Skin epidermis (tissue), 12 donors: ENCODE data around the gene TMEM176B.

Experiments used
- H3K27ac ChIP-seq, 21 experiments: fragments of 200-600 bp; sonication (generic) in 11 of 21; one replicate each; pipeline ENCODE4 v1.5.0; 2020; ENCODE audit warnings: mild to moderate bottlenecking in 3 of 21, inconsistent platforms in 2 of 21, moderate library complexity in 2 of 21
- H3K4me3 ChIP-seq, 7 experiments: fragments of 200-600 bp; sonication (generic) in 2 of 7; one replicate each; pipeline ENCODE4 v1.5.0; 2020; ENCODE audit warnings: inconsistent platforms in 2 of 7, mild to moderate bottlenecking in 2 of 7, moderate library complexity in 1 of 7

The TMEM176B gene

GRCh38 chr7:150799741-150800580 is at the start of gene TMEM176B:
TSS of gene TMEM176B (minus strand) at chr7:150800364. CDS start at chr7:150796569, 3,795 bp downstream.
- peak within 1 kb of the TSS; percentile 37 to 54 (median 44) for H3K4me3 ChIP-seq
- H3K27ac ChIP-seq = peak within 1 kb of the TSS; percentile 5 to 87 (median 78)

DNA sequence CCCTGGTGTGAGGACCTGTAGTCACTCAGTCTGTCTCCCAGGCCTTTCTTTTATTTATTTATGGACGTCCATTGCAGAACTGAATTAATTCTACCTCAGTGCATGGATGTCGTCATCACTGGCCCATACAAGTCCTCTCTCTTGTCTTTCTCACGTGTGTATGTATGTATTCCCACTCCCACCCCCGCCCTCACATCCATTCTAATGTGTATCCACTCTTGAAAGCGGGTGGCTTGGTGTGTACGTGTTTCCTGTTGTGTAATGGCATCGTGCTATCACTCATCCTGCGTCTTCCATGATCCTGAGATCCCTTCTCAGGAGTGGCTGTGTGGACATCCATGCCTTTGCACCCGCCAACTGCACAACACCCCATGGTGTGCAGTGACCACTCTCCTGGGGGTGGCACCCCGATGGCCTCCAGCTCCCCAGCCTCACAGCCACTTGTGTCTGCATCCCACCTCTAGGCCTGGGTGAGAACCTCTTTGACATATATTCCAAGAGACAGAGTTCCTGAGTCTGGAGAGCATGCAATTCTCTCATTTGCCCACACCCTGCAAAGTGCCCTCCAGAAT is 49.1 kb upstream of the TMEM176B start:
- Histone ChIP-seq H3K4me3 (no peak overlapping the region), H3K27ac (no peak overlapping the region)

DNA sequence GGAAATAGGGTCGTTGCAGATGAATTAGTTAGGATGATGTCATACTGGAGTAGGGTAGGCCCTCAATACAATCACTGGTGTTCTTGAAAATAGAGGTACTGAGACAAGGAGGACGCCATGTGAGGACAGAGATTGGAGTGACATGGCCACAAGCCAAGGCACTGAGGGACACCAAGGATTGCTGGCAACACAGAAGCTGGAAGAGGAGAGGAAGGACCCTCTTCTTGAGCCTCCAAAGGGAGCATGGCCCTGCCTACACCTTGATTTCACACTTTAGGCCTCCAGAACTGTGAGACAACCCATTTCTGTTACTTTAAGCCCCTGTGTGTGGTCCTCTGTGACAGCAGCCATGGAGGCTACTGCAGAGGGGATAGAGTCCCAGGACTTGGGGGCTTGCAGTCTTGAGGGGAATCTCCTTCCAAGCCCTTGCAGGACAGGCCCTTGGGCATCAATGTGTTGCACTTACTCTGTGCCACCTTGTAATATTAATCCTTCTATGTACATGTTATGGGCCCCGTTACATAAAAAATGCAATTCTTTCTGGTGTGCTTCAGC is 48.5 kb upstream of the TMEM176B start:
- Histone ChIP-seq H3K27ac (no peak overlapping the region), H3K4me3 (no peak overlapping the region)

DNA sequence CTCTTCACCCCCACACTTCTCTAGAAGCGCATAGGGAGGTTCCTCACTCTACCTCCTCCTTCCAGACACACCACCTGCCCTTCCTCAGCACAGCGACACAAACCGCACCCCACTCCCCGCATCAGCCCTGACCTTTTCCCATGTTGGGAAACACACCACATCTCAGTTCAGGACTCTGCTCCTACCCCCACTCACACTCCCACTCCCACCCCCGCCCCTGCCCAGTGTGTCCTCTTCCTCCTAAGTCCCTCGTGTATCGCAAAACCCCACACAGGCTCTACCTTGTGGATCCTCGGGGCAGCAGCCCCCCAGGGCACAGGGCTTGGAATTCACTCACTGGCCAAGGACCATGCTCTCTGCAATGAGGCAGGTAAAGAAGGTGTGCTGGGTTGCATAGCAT is 47.9 kb upstream of the TMEM176B start:
- H3K27ac ChIP-seq = no peak overlapping the region
- no peak overlapping the region for H3K4me3 ChIP-seq

DNA sequence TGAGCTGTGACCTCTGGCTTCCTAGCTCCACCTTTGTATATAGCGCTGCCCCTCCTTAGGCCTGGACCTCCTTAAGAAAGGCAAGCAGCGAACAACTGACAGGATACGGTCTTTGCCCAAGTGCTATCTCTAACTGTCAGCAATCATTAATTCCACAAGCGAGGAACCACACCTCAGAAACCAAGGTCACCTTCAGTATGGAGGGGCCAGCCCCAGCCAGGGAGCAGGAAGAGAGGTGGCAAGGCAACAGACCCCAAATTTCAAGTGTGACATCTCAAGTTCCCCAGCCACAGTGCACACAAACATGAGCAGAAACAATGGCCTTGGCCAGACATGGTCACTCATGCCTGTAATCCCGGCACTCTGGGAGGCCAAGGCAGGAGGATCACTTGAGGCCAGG is 47.4 kb upstream of the TMEM176B start:
- no peak overlapping the region for H3K4me3 ChIP-seq
- H3K27ac ChIP-seq = no peak overlapping the region

DNA sequence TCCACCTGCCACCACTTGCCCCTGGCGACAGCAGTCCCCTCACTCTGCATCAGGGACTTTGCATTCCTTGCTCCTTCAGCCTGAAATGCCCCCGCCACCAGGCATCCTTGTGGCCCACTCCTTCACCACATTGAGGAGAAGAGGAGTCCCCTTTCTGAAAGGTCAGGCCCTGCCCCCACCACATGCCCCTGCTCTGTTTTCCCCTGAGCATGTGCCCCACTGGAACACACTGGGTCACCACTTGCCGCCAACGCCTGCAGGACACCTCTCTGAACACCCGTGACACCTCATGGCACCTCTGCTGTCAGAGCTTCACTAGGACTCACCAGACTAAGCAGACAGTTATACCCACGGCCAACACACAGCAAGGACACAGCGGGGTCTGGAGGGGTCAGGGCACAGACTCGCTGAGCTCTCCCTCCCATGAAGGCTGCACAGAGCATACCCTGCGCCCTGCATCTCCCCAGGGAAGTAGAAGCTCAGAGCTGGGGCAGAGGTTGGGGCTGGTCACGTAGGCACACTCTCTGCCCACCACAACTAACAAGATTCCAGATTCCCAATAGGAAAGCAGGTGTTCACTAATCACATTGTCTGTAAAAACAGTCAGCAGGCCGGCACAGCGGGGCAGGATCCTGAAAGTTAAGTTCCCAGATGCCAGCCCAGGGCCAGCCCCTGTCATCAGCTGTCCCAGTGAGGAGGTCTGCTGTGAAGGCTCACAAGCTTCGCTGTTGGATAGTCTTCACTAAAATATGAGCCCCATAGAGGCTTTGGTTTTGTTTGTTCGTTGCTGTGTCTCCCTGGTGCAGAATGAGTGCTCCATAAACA is 46.3 kb upstream of the TMEM176B start:
- no peak overlapping the region for H3K27ac ChIP-seq
- H3K4me3 ChIP-seq = no peak overlapping the region

GRCh38 chr7:150845421-150845861 is 45.3 kb upstream of the TMEM176B start:
- Histone ChIP-seq H3K27ac (peak overlapping the region in 3 of 21 experiments; percentile 14 to 56 (median 23)), H3K4me3 (no peak overlapping the region)

GRCh38 chr7:150842716-150843115 is 42.6 kb upstream of the TMEM176B start:
- Histone ChIP-seq H3K27ac (no peak overlapping the region), H3K4me3 (no peak overlapping the region)

- Histone ChIP-seq H3K4me3 (no peak overlapping the region), H3K27ac (no peak overlapping the region)
These were observed 41.9 kb upstream of the TMEM176B start for GRCh38 chr7:150842018-150842417.

DNA sequence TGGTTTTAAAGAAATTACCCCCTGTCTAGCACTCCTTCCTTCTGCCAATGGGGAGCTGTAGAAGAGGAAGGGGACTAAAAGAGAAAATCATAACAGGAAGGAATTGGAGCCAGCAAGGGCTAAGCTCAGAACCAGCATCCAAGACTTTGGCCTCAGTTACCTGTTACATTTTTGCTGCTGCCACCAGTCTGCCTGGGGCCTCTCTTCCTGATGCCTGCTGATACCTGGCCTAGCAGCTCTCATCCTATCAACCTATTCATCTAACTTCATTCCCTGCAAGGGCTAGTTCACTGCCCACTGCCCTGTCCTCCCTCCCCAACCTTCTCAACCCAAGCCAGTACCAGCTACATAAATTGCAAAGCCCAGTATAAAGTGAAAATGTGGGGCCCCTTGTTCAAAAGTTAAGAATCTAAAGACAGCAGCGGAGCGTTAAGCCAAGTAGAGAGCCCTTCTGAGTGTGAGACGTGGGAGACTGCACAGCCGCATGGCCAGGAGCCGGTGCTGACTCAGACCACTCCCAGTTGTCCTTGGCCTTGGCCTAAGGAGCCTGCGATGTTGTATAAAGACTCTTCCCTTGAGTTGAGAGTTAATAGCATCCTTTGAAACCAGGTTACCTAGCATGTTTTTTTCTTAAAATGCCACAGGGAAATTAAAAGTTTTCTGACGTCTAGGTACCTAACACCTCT is 38.9 kb upstream of the TMEM176B start:
- H3K4me3 ChIP-seq = no peak overlapping the region
- no peak overlapping the region for H3K27ac ChIP-seq

DNA sequence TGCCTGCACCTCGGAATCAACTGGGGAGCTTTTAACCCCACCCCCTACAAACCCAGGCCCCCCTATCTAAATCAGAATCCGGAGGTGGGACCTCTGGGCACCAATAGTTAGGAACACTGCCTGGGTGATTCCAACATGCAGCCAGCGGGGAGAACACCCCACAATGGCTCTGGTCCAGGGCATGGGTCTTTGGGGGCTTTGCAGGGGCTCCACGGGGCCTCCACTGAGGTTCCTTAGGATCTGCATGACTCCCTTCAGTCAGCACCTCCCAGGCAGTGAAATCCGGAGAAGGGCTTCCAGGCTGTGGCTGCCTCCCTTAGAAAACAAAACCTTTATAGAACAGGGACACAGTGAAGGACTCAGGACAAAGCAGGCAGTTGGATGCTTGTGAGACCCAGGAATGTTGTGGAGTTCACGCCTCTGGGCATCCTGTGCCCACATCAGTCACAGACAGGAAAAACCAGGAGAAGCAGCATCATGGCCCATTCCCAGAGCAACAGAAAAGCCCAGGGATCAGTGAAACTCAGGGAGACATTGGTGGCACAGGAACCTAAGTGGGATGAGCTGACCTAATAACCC is 35.6 kb upstream of the TMEM176B start:
- Histone ChIP-seq H3K4me3 (no peak overlapping the region), H3K27ac (no peak overlapping the region)

- H3K27ac ChIP-seq = no peak overlapping the region
- no peak overlapping the region for H3K4me3 ChIP-seq
These were observed 34.9 kb upstream of the TMEM176B start for GRCh38 chr7:150835019-150835418.

GRCh38 chr7:150831851-150832250 is 31.7 kb upstream of the TMEM176B start:
- no peak overlapping the region for H3K4me3 ChIP-seq
- no peak overlapping the region for H3K27ac ChIP-seq

- H3K27ac ChIP-seq = no peak overlapping the region
- H3K4me3 ChIP-seq = no peak overlapping the region
These were observed 30.8 kb upstream of the TMEM176B start for GRCh38 chr7:150830937-150831336.

DNA sequence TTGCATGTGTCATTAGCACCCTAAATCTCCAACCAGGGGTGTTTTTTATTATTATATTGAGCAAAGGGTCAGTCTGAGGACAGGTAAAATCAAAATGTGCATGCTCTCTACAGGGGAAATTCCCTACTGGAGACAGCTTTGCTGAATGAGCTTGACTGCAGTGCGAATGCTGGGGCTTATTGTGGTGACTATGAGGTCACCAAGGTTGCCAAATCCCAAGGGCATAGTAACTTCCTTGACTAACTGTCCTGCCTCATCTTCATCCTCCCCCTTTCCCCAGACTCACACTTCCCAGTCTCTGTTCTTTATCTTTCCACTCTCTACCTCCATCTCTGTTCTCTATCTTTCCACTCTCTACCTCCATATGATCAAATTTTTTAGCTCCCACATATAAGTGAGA is 29.3 kb upstream of the TMEM176B start:
- Histone ChIP-seq H3K27ac (no peak overlapping the region), H3K4me3 (no peak overlapping the region)

GRCh38 chr7:150828384-150828783 is 28.2 kb upstream of the TMEM176B start:
- Histone ChIP-seq H3K4me3 (no peak overlapping the region), H3K27ac (no peak overlapping the region)

DNA sequence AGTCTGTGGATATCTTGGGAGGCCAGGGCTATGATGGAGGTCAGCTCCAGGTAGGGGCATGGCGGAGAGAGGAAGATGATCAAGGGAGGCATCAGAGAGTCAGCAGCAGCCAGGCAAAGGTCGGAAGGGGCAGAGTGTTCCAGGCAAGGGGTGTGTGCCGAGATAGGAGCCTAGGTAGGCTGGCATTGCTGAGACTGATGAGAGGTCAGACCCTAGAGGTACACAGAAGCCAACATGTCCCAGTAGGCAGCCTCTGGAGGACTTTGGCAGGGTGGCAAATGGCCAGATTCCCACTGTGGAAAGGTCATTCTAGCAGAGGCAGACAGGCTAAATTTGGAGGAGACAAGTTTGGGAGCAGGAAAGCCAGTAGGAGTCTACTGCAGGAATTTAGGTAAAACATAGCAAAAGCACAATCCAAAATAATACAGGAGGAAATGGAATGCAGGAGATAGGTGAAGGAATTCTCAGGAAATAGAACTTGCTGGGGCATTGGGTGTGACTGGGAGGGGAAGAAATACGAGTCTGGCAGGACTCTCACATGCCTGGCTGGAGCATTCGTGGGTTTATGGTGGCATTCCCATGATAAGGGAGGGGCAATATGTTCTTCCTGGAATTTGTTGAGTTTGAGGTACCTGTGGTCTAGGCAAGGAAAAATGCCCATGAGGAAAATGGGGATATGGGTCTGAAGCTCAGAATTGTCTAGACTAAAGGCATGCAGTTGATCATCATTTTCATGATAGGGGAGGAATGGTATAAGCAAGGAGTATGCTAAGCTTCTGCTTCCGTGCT is 26.1 kb upstream of the TMEM176B start:
- H3K4me3 ChIP-seq = no peak overlapping the region
- no peak overlapping the region for H3K27ac ChIP-seq

- Histone ChIP-seq H3K27ac (no peak overlapping the region), H3K4me3 (no peak overlapping the region)
These were observed 24.4 kb upstream of the TMEM176B start for GRCh38 chr7:150824379-150825177.
